Central memory CD8-positive, alpha-beta T cell (primary cell): ENCODE data around the gene TLE4.

Experiments used
- ATAC-seq: fragments of 150-1000 bp; cut with Tn5 transposase; replicated peaks from 2 replicates; pipeline ENCODE4 v1.10.0; 2022; ENCODE audit warnings: mild to moderate bottlenecking, moderate FRiP score, moderate number of reproducible peaks; ENCODE audit not compliant: poor library complexity, severe bottlenecking; ENCODE audit errors: extremely low read depth
- DNase-seq, 2 donors: peaks; one replicate each; pipeline ENCODE4 v3.0.0; 2021; ENCODE audit warnings: low spot score in 2 of 2
- H3K27ac Mint-ChIP-seq: one replicate; pipeline ENCODE4 v1.8.0; 2022; ENCODE audit warnings: low read depth, mild to moderate bottlenecking, moderate library complexity, mixed read lengths
- H3K27me3 Mint-ChIP-seq: one replicate; pipeline ENCODE4 v1.8.0; 2022; ENCODE audit warnings: mixed read lengths
- H3K36me3 Mint-ChIP-seq: one replicate; pipeline ENCODE4 v1.8.0; 2022; ENCODE audit warnings: mild to moderate bottlenecking, moderate library complexity, mixed read lengths; ENCODE audit not compliant: insufficient read depth
- H3K4me1 Mint-ChIP-seq: one replicate; pipeline ENCODE4 v1.8.0; 2022; ENCODE audit warnings: mixed read lengths
- H3K4me3 Mint-ChIP-seq: one replicate; pipeline ENCODE4 v1.8.0; 2022; ENCODE audit warnings: mild to moderate bottlenecking, moderate library complexity, mixed read lengths
- H3K9me3 Mint-ChIP-seq: one replicate; pipeline ENCODE4 v1.8.0; 2022; ENCODE audit warnings: mixed read lengths

Gene TLE4

DNA sequence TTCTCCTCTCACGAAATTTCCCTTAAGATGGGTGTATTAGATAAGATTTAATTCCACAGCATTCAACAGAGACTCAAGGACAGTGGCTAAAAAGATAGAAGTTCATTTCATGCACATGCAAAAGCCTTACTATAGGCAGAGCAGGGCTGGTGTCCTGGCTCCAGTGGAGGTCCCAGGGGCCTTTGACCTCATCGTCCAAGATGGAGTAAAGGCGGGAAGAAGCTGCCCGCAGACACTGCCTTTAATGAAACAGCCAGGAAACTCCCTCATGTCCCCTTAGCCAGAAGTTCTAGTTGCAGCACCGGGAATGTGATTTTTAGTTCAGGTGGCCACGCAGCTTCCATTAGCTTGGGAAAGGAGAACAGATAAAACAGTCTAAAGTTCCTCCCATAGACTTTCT, 190.3 kb downstream of the TLE4 start:
- no peaks in the 10 kb centered on the region for H3K4me1 Mint-ChIP-seq

DNA sequence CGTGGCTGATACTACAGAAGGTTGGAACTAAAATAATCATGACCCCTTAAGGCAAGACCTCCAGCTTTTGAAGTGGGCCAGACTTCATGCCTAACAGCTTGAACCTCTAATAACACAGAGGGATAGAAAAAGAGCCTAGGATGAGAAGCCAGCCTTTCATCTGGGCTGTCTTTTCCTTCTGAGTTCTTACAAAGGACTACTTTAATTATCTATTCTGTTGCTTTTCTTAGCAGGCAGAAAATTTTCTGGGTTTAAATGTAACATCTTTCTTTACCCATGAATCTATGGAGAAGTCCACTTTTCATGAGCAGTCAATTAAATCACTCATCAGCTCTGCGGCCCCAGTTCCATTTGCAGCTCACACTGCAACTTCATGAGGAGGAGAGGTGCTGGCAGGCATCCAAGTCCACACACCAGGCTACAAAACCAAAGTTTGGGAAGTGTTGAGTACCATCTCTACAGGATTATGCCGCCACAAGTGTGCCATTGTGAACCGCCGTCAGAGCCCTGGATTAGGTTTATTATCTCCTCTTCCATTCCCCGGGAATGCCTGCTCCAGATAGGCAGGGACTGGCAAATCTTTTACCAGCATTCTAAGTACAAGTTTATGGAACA, 192.0 kb downstream of the TLE4 start:
- no peaks in the 10 kb centered on the region for H3K9me3 Mint-ChIP-seq
- H3K27ac Mint-ChIP-seq = no peak overlapping the region
- H3K36me3 Mint-ChIP-seq = no peaks in the 10 kb centered on the region
- ATAC-seq = no peak
- peaks cover 11% of the 10 kb centered on the region for H3K27me3 Mint-ChIP-seq
- no peak for DNase-seq
- no peaks in the 10 kb centered on the region for H3K4me1 Mint-ChIP-seq
- no peak overlapping the region for H3K4me3 Mint-ChIP-seq

More for the DNA sequence above, 190.3 kb downstream of the TLE4 start:
- no peaks in the 10 kb centered on the region for H3K27me3 Mint-ChIP-seq
- DNase-seq (no peak), ATAC-seq (no peak)
- no peak overlapping the region for H3K4me3 Mint-ChIP-seq
- H3K36me3 Mint-ChIP-seq = no peaks in the 10 kb centered on the region
- no peaks in the 10 kb centered on the region for H3K9me3 Mint-ChIP-seq
- no peak overlapping the region for H3K27ac Mint-ChIP-seq

DNA sequence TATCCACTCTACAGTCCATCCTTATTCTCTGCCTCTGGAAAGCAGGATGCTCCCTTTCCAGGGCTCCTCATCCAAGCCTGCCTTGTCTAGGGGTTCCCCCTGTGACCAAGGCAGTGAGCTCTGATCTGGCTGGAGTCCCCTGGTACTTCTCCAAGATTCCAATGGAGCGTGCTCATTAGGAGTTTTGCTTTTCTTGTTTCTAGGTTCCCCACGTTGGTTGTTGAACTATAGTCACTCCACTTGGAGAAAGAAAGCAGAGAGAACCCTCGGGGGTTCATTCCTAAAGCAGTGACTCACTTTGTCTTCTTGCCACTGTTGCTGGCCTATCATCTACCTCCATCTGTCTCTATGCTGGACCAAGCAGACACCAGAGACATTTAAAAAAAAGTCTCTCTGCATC, 192.6 kb downstream of the TLE4 start:
- DNase-seq (no peak), ATAC-seq (no peak)
- peaks cover 13% of the 10 kb centered on the region for H3K27me3 Mint-ChIP-seq
- H3K9me3 Mint-ChIP-seq = no peaks in the 10 kb centered on the region
- no peaks in the 10 kb centered on the region for H3K36me3 Mint-ChIP-seq
- no peak overlapping the region for H3K27ac Mint-ChIP-seq
- no peaks in the 10 kb centered on the region for H3K4me1 Mint-ChIP-seq
- no peak overlapping the region for H3K4me3 Mint-ChIP-seq

DNA sequence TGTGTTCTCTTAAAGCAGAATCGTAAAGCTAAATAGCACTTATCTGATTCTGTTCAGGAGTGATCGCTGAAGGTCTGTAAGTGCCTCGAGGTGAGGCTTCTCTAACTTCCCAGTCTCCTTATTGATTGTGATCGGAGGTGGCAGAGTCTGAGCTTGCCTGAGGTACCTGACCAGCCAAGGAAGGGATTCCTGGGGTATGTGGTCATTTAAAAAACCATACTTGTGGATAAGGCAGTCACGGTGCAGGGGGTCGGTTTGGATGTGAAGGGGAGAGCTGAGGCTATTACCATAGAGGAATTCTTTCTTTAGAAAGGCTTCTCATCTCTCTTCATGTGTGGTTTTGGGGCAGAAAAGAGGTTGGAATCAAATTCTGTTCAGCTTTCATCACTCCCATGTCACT, 193.7 kb downstream of the TLE4 start:
- H3K36me3 Mint-ChIP-seq = no peaks in the 10 kb centered on the region
- DNase-seq = no peak
- no peak for ATAC-seq
- no peaks in the 10 kb centered on the region for H3K9me3 Mint-ChIP-seq
- H3K4me1 Mint-ChIP-seq = no peaks in the 10 kb centered on the region
- H3K4me3 Mint-ChIP-seq = no peak overlapping the region
- peaks cover 13% of the 10 kb centered on the region for H3K27me3 Mint-ChIP-seq
- no peak overlapping the region for H3K27ac Mint-ChIP-seq

DNA sequence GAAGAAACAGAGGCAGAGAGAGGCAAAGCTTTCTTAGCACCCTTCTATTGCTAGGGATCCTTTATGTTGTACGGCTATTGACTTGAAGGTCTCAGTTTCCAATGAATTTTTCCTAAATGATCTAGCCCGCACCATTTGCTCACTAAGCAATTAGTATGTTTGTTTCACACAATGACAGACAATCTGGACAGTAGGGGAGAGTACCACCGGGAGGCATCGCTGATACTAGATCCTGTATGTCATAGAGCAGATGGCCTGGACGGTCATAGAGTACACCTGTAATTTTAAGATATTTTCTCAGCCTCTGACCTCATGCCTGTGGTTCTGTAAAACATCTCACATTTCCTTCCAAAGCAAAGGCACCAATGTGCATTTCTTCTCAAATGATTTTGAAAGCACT, 194.3 kb downstream of the TLE4 start:
- H3K9me3 Mint-ChIP-seq = no peaks in the 10 kb centered on the region
- H3K27ac Mint-ChIP-seq = no peak overlapping the region
- DNase-seq (no peak), ATAC-seq (no peak)
- no peak overlapping the region for H3K4me3 Mint-ChIP-seq
- H3K36me3 Mint-ChIP-seq = no peaks in the 10 kb centered on the region
- peaks cover 13% of the 10 kb centered on the region for H3K27me3 Mint-ChIP-seq
- H3K4me1 Mint-ChIP-seq = no peaks in the 10 kb centered on the region

DNA sequence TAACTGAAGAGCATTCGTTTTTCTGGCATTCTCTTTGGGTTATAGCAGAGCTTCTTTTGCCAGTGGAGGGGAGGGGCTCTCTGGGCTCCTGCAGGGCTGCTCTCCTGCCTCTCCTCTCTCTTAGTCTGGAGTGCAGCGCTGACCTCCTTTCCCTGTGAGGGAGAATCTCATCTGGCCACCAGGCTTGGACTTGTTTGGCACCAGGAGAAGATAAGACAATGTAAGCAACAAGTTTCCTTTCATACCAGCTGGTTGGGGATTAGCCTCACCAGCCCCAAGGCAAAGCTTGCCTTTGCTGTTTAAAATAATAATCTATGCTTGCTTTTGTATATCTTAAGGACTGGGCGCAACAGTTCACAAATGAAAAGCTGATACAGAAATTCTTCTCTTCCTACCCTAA, 196.4 kb downstream of the TLE4 start:
- no peak for ATAC-seq
- Mint-ChIP-seq H3K36me3 (no peaks in the 10 kb centered on the region), H3K9me3 (no peaks in the 10 kb centered on the region), H3K27ac (no peak overlapping the region), H3K4me1 (no peaks in the 10 kb centered on the region), H3K4me3 (no peak overlapping the region), H3K27me3 (peaks cover 13% of the 10 kb centered on the region)
- DNase-seq = no peak

DNA sequence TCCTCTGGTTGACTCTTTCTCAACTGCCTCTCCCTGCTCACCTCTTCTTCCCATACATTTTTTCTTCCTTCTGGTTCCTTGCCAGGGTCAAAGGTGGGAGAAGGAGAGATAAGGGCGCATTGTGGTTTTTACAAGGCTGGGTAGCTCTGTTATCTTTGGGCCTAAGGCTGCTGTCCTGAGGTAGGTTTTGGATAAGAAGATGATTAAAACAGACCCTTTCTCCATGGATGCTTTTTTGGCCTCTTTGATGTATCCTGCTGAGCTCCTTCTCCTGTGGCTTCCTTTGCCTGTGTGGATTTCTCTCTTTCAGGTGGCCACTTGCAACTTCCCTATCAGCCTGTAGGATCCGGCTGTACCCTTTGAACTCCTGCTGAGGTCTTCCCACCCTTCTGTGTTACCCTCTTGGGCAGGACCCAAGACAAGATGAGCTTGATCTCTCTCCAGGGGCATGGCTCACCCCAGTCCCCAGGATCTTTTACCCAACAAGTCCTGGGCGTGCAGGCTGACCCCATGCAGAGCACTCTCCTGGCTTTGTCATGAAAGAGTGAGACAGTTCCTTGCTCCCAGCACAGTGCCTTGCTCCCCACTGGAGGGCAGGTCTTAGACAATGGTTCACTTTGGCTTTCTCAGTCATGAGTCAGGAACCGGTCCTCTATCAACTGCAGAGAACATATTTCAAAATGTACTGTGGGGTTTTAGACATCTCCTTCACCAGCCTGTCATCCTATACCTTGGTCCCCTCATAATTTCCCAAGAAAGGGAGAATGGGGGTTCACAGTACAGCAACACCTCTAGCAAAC, 197.9 kb downstream of the TLE4 start:
- ATAC-seq = no peak
- DNase-seq = no peak
- Mint-ChIP-seq H3K4me1 (no peaks in the 10 kb centered on the region), H3K27ac (no peak overlapping the region), H3K9me3 (no peaks in the 10 kb centered on the region), H3K36me3 (no peaks in the 10 kb centered on the region), H3K4me3 (no peak overlapping the region), H3K27me3 (peaks cover 13% of the 10 kb centered on the region)

DNA sequence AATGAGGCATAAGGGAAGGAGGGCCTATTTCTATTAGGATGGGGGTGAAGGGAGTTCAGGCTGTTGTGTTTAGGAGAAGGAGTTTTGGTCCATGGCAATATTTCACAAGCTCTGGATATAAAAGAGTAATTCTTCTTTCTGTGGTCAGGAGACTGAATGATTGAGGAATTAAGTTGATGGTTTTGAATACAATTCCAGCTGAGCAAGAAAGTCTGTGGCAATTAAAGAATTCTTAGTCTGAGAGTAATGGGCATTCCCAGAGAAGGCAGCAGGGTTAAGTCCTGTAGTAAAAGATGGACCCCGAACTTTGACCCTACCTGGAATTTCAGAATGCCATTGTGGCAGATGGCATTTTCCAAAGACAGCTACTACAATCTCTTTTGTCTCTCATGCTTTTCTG, 202.6 kb downstream of the TLE4 start:
- DNase-seq = no peak
- Mint-ChIP-seq H3K4me1 (no peaks in the 10 kb centered on the region), H3K9me3 (no peaks in the 10 kb centered on the region), H3K27me3 (no peaks in the 10 kb centered on the region), H3K27ac (no peak overlapping the region), H3K4me3 (no peak overlapping the region), H3K36me3 (no peaks in the 10 kb centered on the region)
- no peak for ATAC-seq
